H4 (cell line): ENCODE results near the gene AKTIP. TPM values are rescaled to one million over a fixed set of nuclear protein-coding genes. Genes with fewer than 3 reads are reported as not detected.
"Not testable (repeated sequence)": the region's sequence is repeated elsewhere in the genome, so short reads cannot be mapped to it uniquely, and the experiment has no call there.

Source experiments
- DNase-seq: peaks from one replicate; pipeline ENCODE4 v3.0.0-alpha.2; 2015; ENCODE audit warnings: low spot score
- total RNA-seq: library from RNA; depleted of rRNA; stranded (reverse); fragments of >200 nt; shearing (Covaris generic); gene quantifications from 2 replicates; pipeline ENCODE4 v1.2.3, GENCODE V29; 2014; rRNA removed

The AKTIP gene
- 13.7 and 17.1 TPM in 2 replicates for total RNA-seq

DNA sequence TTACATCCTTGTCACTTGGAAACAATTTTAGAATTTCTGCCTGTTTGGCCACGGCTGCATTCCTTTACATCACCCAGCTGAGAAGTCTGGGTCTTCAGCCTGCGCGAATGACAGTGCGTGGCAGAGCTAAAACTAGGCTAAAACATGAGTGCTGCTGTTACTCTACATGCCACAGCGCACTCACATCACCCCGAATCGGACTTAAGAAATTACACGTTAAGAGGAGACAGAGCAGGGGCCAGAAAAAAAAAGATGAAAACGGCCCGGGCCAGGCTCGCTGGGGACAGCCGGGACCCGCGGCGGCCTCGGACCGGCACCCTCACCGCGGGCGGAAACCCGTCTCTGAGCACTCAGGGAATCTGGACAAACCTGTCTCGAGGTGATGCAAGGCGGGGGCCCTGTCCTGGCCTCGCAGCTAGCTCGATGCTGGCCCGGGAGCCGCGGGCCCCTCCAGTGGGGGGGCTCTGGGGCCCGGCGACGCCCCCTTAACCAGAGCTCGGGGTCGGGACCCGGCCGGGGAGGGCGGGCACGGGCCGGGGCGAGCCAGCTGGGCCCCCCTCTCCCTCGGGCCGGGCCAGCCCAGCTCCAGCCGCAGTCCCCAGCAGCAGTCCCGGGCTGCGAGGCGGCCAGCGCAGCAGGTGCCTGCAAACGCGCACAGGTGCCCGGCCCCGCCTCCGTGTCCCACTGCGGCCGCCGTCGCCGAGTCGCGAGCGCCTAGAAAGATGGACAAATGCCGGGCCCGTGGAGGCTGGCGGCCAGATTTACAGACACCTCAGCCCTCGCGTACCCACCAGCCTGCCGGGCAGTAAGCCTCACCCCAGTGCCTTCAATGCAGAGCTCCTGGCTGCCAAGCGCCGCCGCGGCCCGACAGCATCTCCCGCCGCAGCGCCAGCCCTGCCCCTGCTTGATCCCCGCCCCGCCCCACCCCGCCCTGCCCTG, at the start of gene AKTIP:
TSS of gene AKTIP (minus strand) at position 879 of the 939 bp plus-strand sequence. CDS start 2,950 bp downstream, outside the sequence.
- peak; percentile 35 for DNase-seq

DNA sequence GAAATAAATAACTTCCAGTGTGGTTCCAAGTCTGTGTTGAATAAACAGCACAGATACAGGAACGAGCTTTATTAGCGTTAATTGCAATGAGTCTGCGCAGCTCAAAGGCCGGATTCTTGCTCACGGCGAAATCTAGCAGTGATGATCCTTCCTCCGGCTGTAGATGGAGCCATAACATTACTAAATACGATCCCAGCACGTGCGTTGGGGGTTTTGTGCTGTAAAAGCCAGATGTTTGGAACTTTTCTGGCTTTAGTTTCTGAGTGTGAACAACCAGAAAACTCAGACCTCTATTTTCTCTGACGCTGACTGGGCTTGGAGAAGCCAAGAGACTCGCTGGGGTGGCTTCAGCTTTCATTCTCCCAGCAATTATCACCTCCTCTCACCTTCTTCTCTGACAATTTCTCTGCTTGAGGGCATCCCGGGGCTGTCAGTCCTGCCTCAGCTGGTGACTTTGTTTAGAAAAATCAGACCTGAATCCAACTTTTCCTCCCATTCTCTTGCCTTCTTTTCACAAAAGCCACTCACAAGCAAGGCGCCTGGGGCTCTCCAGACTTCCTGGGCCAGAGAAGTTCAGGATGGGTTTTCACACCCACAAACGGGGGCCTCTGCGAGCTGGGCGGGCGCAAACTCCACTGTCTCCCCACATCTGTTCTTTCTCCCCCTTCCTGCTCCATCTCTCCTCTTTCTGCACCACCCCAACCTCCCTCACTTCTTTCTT, 47.1 kb upstream of the AKTIP start:
- peak; percentile 83 for DNase-seq

DNA sequence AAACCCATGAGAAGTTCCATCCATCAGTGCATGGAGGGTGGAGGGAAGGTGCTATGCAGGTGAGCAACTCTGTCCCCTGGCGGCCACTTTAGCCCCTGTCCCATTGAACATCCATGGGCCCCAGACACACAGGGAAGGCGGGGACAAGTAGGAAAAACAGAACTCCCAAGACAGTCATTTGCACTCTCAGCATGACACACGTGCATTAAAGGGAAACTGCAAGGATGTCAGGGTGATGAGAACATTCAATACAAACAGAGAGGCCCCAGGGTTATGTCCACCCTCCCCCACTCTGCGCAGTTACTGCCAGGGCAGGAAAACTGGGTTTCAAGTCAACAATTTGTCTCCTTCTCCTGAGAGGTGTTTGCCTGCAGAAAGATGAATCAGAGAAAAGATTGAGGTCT, 44.0 kb upstream of the AKTIP start:
- peak; percentile 11 for DNase-seq

DNA sequence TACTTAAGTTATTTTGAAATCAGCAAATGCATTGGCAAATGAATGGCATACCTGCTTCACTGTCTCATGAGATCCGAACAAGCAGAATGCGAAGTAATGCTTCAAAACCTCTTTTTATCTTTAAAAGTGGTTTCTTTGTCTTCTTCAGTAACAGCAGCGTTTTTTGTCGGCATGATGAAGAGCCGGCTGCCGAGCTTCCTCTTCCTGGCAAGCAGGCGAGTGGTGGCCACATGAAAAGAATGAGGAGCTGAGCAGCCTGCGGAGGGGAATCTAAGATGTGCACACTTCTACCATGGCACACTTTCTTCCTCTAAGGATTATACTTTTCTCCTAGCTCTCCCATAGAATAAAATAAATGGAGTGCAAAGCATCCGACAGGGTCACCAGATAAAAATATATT, 42.4 kb upstream of the AKTIP start:
- no peak for DNase-seq

DNA sequence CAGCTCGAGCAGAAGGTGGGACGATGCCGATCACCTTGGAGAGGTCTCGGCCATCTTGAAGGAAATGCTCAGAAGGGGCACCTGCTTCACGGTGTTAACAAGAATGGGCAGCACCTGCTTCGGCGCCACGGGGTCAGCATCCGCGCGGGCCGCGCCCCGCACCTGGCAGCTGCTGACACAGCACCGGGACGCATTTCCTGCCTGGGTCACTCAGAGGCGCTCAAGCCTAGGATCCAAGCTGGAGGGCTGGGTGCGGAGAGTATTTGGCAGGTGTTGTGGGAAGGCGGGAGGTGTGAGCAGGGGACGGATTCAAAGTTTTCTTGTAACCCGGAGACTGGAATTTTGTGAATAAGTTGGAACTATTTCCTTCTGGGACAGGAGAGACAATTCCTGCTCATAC, 39.3 kb upstream of the AKTIP start:
- no peak for DNase-seq

DNA sequence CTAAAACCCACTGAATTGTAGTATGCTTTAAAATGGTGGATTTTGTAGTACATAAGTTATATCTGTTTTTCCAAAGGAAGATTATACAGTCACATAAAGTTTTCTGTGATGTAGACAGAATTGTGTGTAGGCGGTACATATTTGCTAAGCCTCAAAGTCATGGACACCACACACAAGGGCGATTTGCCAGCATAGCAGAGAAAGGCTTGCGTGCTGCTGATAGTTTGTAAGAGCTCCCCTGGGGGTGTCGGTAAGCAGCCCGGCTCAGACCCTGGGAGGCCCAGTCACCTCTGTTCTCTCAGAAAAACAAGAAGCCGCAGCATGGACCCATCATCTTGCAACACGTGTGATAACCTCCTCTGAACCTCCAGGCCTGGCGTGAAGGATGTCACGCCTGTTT, 38.3 kb upstream of the AKTIP start:
- no peak for DNase-seq

DNA sequence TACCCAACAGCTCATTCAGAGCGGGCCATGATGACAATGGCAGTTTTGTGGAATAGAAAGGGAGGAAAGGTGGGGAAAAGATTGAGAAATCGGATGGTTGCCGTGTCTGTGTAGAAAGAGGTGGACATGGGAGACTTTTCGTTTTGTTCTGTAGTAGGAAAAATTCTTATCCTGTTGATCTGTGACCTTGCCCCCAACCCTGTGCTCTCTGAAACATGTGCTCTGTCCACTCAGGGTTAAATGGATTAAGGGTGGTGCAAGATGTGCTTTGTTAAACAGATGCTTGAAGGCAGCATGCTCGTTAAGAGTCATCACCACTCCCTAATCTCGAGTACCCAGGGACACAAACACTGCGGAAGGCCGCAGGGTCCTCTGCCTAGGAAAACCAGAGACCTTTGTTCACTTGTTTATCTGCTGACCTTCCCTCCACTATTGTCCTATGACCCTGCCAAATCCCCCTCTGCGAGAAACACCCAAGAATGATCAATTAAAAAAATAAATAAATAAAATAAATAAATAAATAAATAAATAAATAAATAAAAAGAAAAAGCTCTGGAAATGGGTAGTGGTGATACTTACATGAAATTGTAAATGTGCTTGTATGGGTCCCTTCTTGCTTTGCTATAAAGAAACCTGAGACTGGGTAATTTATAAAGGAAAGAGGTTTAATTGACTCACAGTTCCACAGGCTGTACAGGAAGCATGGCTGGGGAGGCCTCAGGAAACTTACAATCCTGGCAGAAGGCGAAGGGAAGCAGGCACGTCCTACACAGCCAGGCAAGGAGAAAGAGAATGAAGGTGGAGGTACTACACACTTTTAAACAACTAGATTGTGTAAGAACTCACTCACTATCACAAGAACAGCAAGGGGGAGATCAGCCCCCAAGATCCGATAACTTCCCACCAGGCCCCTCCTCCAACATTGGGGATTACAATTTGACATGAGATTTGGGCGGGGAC, 37.0 kb upstream of the AKTIP start:
- DNase-seq = not testable (repeated sequence)

DNA sequence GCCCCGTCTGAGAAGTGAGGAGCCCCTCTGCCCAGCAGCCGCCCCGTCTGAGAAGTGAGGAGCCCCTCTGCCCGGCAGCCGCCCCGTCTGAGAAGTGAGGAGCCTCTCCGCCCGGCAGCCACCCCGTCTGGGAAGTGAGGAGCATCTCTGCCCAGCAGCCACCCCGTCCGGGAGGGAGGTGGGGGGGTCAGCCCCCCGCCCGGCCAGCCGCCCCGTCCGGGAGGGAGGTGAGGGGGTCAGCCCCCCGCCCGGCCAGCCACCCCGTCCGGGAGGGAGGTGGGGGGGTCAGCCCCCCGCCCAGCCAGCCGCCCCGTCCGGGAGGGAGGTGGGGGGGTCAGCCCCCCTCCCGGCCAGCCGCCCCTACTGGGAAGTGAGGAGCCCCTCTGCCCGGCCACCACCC, 36.3 kb upstream of the AKTIP start:
- DNase-seq = not testable (repeated sequence)

DNA sequence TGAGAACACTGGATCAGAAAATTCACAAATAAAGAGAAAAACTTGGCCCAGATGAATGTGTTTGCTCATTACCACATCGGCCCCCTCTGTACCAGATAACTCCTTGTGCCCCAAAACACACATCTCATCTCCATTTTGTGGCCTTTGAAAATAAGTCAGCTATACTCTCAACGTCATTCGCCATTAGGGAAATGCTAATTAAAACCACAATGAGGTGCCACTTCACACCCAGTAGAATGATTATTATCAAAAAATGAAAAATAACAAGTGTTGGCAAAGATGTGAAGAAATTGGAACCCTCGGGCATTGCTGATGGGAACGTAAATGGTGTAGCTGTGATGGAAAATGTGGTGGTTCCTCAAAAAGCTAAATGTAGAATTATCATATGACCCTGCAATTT, 34.6 kb upstream of the AKTIP start:
- no peak for DNase-seq

DNA sequence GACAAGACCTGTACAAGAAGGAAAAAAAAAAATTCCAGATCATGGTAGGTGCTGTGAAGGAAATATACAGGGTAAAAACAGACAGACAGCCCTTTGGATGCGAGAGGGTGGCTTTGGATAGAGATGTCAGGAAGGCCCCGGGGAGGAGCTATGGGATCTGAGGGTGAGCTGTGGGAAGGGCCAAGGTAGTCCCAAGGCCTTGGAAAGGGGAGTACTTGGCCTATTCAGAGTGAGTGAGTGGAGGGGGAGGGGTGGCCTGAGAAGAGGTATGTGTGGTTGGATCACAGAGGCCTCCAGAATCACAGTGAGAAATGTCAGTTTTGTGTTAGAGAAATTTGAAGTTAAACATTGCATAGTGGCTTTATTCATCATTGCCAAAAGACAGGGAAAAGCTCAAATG, 31.2 kb upstream of the AKTIP start:
- DNase-seq = no peak

DNA sequence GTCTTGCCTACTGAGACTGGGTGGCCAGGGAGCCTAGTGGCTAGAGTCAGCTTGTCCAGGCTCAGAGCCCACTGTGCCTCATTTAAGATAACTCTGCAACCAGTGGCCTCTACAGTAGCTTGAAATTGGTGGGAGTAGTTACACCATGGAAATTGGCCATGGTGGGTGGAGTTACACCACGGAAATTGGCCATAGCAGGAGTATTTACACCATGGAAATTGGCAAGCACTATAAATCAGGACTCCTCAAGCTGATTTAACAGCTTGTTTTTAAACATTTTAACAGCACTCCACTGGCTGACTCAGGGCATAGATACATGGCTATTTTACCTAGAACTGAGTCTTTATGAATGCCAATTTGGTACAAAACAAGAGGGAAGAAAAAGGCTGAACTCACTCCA, 27.7 kb upstream of the AKTIP start:
- DNase-seq = no peak

DNA sequence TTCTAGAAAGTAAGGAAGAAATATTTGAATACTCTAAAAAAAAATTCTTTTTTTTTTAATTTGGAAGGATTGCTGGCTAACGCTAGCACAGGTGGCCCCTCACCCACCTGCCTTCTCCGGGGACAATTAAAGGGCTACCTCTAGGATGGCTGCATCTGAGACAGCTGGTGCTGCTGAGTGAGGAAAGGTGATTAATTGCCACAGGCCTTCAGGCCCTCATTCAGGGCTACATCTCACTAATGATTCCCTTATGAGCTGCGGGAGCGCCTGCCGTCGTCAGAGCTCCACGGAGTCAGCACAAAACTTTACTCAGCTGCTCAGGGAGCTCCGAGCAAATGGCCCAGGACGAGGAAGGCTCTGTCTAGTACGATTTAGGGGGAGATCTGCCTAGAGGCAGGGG, 27.0 kb upstream of the AKTIP start:
- DNase-seq = no peak

DNA sequence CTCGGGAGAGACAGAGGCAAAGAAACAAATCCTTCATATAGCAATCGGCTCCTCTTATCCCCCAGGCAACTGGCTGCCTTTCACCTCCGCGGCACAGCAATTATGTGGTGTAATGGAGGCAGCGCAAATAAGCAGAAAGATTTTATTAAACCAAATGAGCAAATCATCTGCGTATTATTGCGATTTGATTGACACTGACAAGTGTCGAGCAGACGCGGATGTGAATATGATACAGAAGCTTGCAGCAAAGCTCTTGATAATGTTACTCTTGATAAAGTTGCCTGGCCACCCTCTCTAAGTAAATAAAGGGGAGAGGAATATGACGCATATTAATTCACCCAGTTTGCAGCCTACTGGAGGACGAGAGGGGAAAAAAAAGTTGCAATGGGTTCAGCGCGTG, 26.5 kb upstream of the AKTIP start:
- DNase-seq = no peak

DNA sequence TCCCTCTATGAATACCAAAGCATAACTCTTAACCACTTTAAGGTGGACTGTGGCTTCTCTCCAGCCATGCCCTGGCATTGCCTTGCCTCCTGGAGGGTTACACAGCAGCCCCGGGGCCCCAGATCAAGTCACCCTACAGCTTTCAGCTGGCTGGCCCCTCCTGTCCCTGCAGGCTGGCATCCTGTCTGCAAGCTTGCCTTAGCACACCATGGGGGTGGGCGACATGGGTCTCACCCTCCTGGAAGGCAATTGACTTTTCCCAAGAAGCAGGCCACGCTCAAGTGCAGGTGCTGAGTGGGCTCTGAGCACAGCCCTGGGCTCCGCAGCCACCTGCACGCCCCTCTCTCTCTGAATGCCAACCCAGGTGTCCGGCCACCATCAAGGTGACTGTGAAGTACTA, 25.8 kb upstream of the AKTIP start:
- DNase-seq = no peak

DNA sequence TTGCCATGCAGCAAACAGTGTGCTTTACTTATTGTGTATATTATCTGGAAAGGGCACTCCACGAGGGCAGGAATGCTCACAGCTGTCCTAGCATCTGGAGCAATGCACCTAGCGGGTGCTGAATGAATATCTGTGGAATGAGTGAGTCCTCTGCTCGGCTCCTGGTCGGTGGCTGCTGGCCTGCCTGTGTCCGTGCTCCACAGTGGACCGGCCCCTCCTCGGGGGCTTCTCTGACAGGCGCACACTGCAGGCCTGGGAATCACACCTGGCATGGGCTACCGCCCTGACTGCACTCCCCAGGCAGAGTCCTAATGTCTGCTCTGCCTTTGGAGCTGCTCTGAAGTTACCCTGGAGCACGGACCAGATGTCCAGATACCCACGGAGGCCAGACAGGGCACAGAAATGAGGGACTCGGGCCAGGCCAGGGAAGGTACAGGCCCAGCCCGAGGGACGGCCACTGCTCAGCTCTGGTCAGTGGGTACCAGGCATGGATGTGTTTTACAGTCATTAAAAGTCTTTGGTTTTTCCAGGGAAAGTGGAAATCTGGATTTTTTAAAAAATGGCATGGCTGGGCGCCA, 21.1 kb upstream of the AKTIP start:
- no peak for DNase-seq

DNA sequence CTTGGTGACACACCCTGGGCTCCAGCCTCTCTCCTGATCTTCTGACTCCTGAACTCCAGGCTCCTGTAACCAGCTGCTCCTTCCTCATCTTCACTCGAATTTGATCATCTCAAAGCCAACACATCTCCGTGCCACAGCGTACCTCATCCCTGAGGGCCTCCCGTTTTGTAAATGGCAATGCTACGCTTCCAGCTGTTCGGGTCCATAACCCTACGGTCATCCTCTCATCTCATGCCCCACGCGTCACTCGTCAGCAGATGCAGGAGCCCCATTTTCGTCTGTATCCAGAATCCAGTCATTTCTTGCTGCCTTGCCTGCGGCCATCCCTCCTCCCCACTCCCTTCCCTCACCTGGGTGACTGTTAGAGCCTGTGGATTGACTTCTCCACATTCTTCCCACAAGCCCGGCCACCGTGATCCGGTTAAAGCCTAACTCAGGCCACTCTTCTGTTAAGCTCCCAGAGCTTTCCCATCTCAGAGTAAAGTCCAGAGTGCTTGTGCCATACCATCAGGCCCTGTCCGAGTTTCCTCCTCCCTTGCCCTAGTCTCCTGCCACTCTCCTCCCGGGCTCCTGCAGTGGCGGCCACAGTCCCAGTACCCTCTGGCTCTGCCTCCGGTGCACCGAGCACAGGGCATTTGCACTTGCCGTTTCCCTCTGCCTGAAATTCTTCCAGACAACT, 20.3 kb upstream of the AKTIP start:
- no peak for DNase-seq

DNA sequence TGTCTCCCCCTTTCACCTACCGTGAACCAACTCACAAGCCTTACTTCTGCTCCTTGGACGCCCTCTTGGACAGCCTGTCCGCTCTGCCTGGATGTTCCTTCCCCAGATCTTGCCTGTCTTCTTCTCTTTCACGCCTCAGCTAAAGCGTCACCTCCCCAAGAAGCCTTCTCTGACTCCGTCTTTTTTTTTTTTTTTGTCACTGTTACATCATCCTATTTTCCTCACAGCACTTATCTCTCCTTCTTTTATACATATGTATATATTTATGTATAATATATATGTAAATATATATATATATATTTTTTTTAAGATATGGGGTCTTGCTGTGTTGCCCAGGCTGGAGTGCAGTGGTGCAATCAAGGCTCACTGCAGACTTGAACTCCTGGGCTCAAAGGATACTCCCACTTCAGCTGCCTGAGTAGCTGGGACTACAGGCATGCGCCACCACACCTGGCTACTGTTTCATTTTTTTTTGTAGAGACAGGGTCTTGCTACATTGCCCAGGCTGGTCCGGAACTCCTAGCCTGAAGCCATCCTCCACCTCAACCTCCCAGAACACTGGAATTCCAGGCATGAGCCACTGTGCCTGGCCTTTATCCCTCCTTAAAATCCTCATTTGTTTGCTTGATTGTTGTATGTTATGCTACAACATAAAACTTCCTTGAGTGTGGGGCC, 16.5 kb upstream of the AKTIP start:
- DNase-seq = no peak

DNA sequence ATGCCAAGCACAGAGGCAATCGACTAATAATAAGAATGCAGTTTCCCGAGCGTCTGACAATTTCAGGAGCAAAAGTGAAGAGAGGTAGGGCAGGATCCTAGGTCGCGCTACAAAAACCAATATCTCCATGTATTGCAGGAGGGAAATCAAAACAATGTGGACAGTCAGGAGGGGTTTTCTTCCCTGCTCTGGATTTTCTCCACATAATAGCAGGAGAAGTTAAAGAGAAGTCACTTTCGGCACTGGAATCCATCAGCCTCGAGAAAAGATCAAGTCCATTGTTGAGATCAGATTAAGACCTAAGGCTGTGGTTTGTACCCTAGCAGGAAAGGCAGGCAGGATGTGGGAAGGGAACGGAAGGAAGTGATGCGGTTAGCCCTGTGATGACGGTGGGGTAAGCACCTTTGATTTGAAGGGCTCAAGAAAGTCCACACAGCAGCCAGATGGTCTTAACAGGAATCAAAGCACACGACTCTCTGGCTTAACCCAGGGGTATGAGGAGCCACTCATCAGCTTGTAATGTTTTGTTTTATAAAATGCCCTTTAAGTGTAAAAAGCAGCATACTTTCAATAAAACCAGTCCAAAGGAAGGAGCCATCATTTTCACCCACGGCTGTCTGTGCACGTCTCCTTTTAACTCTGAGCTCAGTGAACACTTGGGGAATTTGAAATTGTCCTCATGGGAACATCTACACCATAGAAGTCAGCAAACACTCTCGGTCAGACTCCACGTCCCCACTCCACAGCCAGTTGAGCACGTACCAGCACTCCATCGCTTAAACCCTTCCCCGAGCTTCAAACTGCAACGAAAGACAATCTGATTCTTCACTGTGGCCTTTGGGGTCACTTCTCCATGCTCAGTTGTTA, 15.8 kb upstream of the AKTIP start:
- peak; percentile 84 for DNase-seq

DNA sequence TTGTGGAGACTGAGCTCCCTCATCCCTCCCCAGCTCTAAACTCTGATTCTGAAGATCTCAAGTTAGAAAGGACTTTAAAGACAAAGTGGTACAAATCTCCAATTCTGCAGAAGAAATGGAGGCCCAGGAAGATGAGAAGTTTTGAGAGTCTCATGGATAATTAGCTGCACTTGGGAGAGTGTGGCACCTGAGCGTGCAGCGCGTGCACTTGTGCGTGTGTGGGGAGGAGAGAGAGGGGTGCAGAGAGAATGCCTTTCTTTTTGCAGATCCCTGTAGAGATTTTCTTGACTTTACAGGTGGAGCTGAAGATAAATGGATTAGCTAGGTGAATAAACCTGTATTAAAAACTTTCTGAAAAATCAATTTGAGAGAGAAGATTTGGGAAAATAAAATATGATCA, 14.8 kb upstream of the AKTIP start:
- no peak for DNase-seq
